ENCODE results near the gene ADAD2. TPM values are rescaled to one million over a fixed set of nuclear protein-coding genes. Genes with fewer than 3 reads are reported as not detected.

The ADAD2 gene
- total and polyA plus RNA-seq, 2 donors (not counting 3 experiments of a cell fraction or from before 2014, with no cell fraction given): 0.04 TPM; not detected in 1

- Histone ChIP-seq H3K79me2 (ENCODE audit: control insufficient read depth, insufficient read depth, low read length) (peaks cover 23% of the 10 kb centered on the region), H3K9ac (replicated peaks; ENCODE audit: extremely low read depth, insufficient read depth, low read length) (no peak overlapping the region), H3K4me1 (ENCODE audit: control insufficient read depth, extremely low read depth, insufficient read depth, low read length) (peaks cover 17% of the 10 kb centered on the region), H3K9me3 (replicated peaks; ENCODE audit: control insufficient read depth, insufficient read depth, low read length) (no peaks in the 10 kb centered on the region), H2AFZ (ENCODE audit: low read depth, low read length) (no peak overlapping the region), H3K27me3 (ENCODE audit: control insufficient read depth in 2 of 2, insufficient read depth in 2 of 2, low read length in 2 of 2) (no peaks in the 10 kb centered on the region), H3K9me1 (replicated peaks; ENCODE audit: control insufficient read depth, extremely low read depth, insufficient read depth, low read length) (no peaks in the 10 kb centered on the region), H4K20me1 (replicated peaks; ENCODE audit: control insufficient read depth, extremely low read depth, insufficient read depth, low read length) (no peaks in the 10 kb centered on the region), H3K36me3 (ENCODE audit: control insufficient read depth in 2 of 2, extremely low read depth in 1 of 2, insufficient read depth in 2 of 2, low read length in 2 of 2) (peaks cover 6 to 40% of the 10 kb centered on the region in 2 experiments), H3K27ac (ENCODE audit: insufficient read depth, low read depth, low read length) (no peak overlapping the region), H3K4me2 (ENCODE audit: insufficient read depth, low read length) (no peak overlapping the region), H3K4me3 (replicated peaks in 1 of 3; ENCODE audit: insufficient read depth in 1 of 3, low read depth in 1 of 3, low read length in 3 of 3) (no peak overlapping the region)
- POLR2A ChIA-PET: no interaction called here
- TF ChIP-seq MYC (IDR thresholded peaks at IDR 0.05; ENCODE audit: low read depth, low read length) (no peak), POLR2AphosphoS5 (IDR thresholded peaks at IDR 0.05; ENCODE audit: insufficient read depth, low read depth, low read length) (no peak), EZH2 (IDR thresholded peaks at IDR 0.05; ENCODE audit: borderline replicate concordance, low read depth, low read length, severe bottlenecking) (no peak)
- intact Hi-C loops (cut with micrococcal nuclease) (no loop called here), dilution Hi-C loops (cut with MboI; ENCODE audit: extremely low pct_ligation_motif_present, low sequenced_read_pairs) (no loop called here)
- no peak for DNase-seq (ENCODE audit: low read depth, low spot score)
- FAIRE-seq: no peak
- CTCF ChIA-PET: interaction anchor here (0.9 to 1.6 kb wide), 3 partner anchors 300 to 320 kb away, joined by 4 to 5 read pairs (median 5); no protein-coding TSS in a partner anchor
- no TSS peak for BruUV-seq (replicated peaks)
Measured at GRCh38 chr16:84183572-84183875, 7.4 kb upstream of the ADAD2 start.

- intact Hi-C loops (cut with micrococcal nuclease): loop anchor here (1.0 to 2.0 kb wide), 2 partner anchors 39 to 300 kb away; partner anchors contain the start of genes DNAAF1 and HSDL1
- CTCF ChIA-PET: interaction anchor here (0.6 to 1.6 kb wide), 12 partner anchors 9 to 407 kb away, joined by 3 to 7 read pairs (median 4); no protein-coding TSS in a partner anchor
- H3K4me3 ChIP-seq (replicated peaks in 1 of 3; ENCODE audit: insufficient read depth in 1 of 3, low read depth in 1 of 3, low read length in 3 of 3): no peak overlapping the region
- H3K79me2 ChIP-seq (ENCODE audit: control insufficient read depth, insufficient read depth, low read length): peaks cover 23% of the 10 kb centered on the region
- POLR2A ChIA-PET: no interaction called here
- no peaks in the 10 kb centered on the region for H3K9me3 ChIP-seq (replicated peaks; ENCODE audit: control insufficient read depth, insufficient read depth, low read length)
- H3K4me2 ChIP-seq (ENCODE audit: insufficient read depth, low read length): no peak overlapping the region
- peaks cover 6 to 38% of the 10 kb centered on the region in 2 experiments for H3K36me3 ChIP-seq (ENCODE audit: control insufficient read depth in 2 of 2, extremely low read depth in 1 of 2, insufficient read depth in 2 of 2, low read length in 2 of 2)
- H3K9ac ChIP-seq (replicated peaks; ENCODE audit: extremely low read depth, insufficient read depth, low read length): no peak overlapping the region
- H3K4me1 ChIP-seq (ENCODE audit: control insufficient read depth, extremely low read depth, insufficient read depth, low read length): peaks cover 17% of the 10 kb centered on the region
- no peak overlapping the region for H2AFZ ChIP-seq (ENCODE audit: low read depth, low read length)
- H3K27me3 ChIP-seq (ENCODE audit: control insufficient read depth in 2 of 2, insufficient read depth in 2 of 2, low read length in 2 of 2): no peaks in the 10 kb centered on the region
- H4K20me1 ChIP-seq (replicated peaks; ENCODE audit: control insufficient read depth, extremely low read depth, insufficient read depth, low read length): no peaks in the 10 kb centered on the region
- peak; percentile 51 for DNase-seq (ENCODE audit: low read depth, low spot score)
- FAIRE-seq: peak; percentile 70
- TF ChIP-seq CTCF (IDR thresholded peaks at IDR 0.05; ENCODE audit: extremely low read depth in 1 of 2, insufficient read depth in 1 of 2, low read depth in 1 of 2, low read length in 2 of 2) (peak; percentile 58 to 80), POLR2AphosphoS5 (IDR thresholded peaks at IDR 0.05; ENCODE audit: insufficient read depth, low read depth, low read length) (no peak)
- H3K27ac ChIP-seq (ENCODE audit: insufficient read depth, low read depth, low read length): peak overlapping the region; percentile 10
- dilution Hi-C loops (cut with MboI; ENCODE audit: extremely low pct_ligation_motif_present, low sequenced_read_pairs): no loop called here
- BruUV-seq (replicated peaks): no TSS peak
- H3K9me1 ChIP-seq (replicated peaks; ENCODE audit: control insufficient read depth, extremely low read depth, insufficient read depth, low read length): no peaks in the 10 kb centered on the region
Measured at GRCh38 chr16:84183911-84184591, 6.9 kb upstream of the ADAD2 start.
